HEK293 (cell line): ENCODE results near the gene BRD3.

ENCODE experiments used
- CTCF ChIA-PET: fragments of 350-600 bp; formaldehyde crosslinking; extraction: SDS; loops from one replicate; lab custom pipeline; 2021; ENCODE audit warnings: antibody characterized with exemption; lab: Yijun Ruan, JAX
- POLR2A ChIA-PET: fragments of 300-600 bp; formaldehyde crosslinking; extraction: SDS; loops from one replicate; lab custom pipeline; 2020; ENCODE audit warnings: antibody characterized with exemption, inconsistent platforms; lab: Yijun Ruan, JAX
- H3K27ac ChIP-seq: fragments of 200-500 bp; sonication (Bioruptor generic); 2 replicates; pipeline ENCODE4 v1.5.1; 2014; ENCODE audit warnings: low read depth, low read length, control low read depth, inconsistent platforms; ENCODE audit errors: extremely low read depth
- H3K36me3 ChIP-seq, 2 experiments: fragments of 200-500 bp in 1 of 2; sonication (Bioruptor generic) in 1 of 2; 1 replicate in 1 of 2; 2 replicates in 1 of 2; pipeline ENCODE4 v1.5.1; 2014 to 2017; ENCODE audit warnings: inconsistent platforms in 2 of 2, low read length in 2 of 2; ENCODE audit not compliant: control insufficient read depth in 2 of 2, insufficient read depth in 1 of 2
- H3K4me1 ChIP-seq: fragments of 200-500 bp; sonication (Bioruptor generic); 2 replicates; pipeline ENCODE4 v1.5.1; 2014; ENCODE audit warnings: mild to moderate bottlenecking, low read length, inconsistent platforms; ENCODE audit not compliant: control insufficient read depth, insufficient read depth
- H3K4me3 ChIP-seq: 2 replicates; pipeline ENCODE4 v1.5.1; 2011; ENCODE audit warnings: low read depth, mild to moderate bottlenecking, control low read depth, low read length, moderate library complexity
- H3K9me3 ChIP-seq: fragments of 200-500 bp; sonication (Bioruptor generic); 2 replicates; pipeline ENCODE4 v1.5.1; 2014; ENCODE audit warnings: low read depth, low read length, inconsistent platforms; ENCODE audit not compliant: control insufficient read depth, insufficient read depth
- GLI4 ChIP-seq: fragments of 450-650 bp; formaldehyde crosslinking; IDR thresholded peaks from 2 replicates; pipeline ENCODE4 v1.5.1; 2016; ENCODE audit warnings: missing biosample characterization, missing genetic modification characterization
- RBAK ChIP-seq: fragments of 450-650 bp; formaldehyde crosslinking; IDR thresholded peaks from 2 replicates; pipeline ENCODE4 v1.5.1; 2016; ENCODE audit warnings: missing biosample characterization, missing genetic modification characterization
- SCRT1 ChIP-seq: fragments of 450-650 bp; formaldehyde crosslinking; IDR thresholded peaks from 2 replicates; pipeline ENCODE4 v1.5.1; 2016; ENCODE audit warnings: missing biosample characterization, missing genetic modification characterization, borderline replicate concordance
- SP3 ChIP-seq: fragments of 450-650 bp; formaldehyde crosslinking; IDR thresholded peaks from 2 replicates; pipeline ENCODE4 v1.5.1; 2016; ENCODE audit warnings: missing biosample characterization, missing genetic modification characterization
- SP7 ChIP-seq: fragments of 450-650 bp; formaldehyde crosslinking; IDR thresholded peaks from 2 replicates; pipeline ENCODE4 v1.5.1; 2016; ENCODE audit warnings: missing biosample characterization, missing genetic modification characterization
- TRIM28 ChIP-seq: IDR thresholded peaks from 2 replicates; pipeline ENCODE4 v1.6.1; 2011; ENCODE audit warnings: low read length, control low read depth, borderline replicate concordance
- ZEB2 ChIP-seq: fragments of 450-650 bp; formaldehyde crosslinking; IDR thresholded peaks from 2 replicates; pipeline ENCODE4 v1.5.1; 2016; ENCODE audit warnings: missing biosample characterization, missing genetic modification characterization
- ZNF114 ChIP-seq: fragments of 450-650 bp; formaldehyde crosslinking; IDR thresholded peaks from 2 replicates; pipeline ENCODE4 v1.5.0; 2017; ENCODE audit warnings: missing biosample characterization, missing genetic modification characterization
- ZNF121 ChIP-seq: fragments of 450-650 bp; formaldehyde crosslinking; IDR thresholded peaks from 2 replicates; pipeline ENCODE4 v1.5.1; 2016; ENCODE audit warnings: missing biosample characterization, missing genetic modification characterization
- ZNF133 ChIP-seq: fragments of 450-650 bp; formaldehyde crosslinking; IDR thresholded peaks from 2 replicates; pipeline ENCODE4 v1.5.1; 2016; ENCODE audit warnings: missing biosample characterization, missing genetic modification characterization
- ZNF138 ChIP-seq: fragments of 450-650 bp; formaldehyde crosslinking; IDR thresholded peaks from 2 replicates; pipeline ENCODE4 v1.5.1; 2016; ENCODE audit warnings: missing biosample characterization, missing genetic modification characterization, borderline replicate concordance
- ZNF19 ChIP-seq: fragments of 450-650 bp; formaldehyde crosslinking; IDR thresholded peaks from 2 replicates; pipeline ENCODE4; 2016; ENCODE audit warnings: missing biosample characterization, missing genetic modification characterization, low read depth
- ZNF23 ChIP-seq: fragments of 450-650 bp; formaldehyde crosslinking; IDR thresholded peaks from 2 replicates; pipeline ENCODE4 v1.5.1; 2016; ENCODE audit warnings: missing biosample characterization, missing genetic modification characterization, borderline replicate concordance
- ZNF239 ChIP-seq: fragments of 450-650 bp; formaldehyde crosslinking; IDR thresholded peaks from 2 replicates; pipeline ENCODE4 v1.5.1; 2016; ENCODE audit warnings: missing biosample characterization, missing genetic modification characterization
- ZNF391 ChIP-seq: fragments of 450-650 bp; formaldehyde crosslinking; IDR thresholded peaks from 2 replicates; pipeline ENCODE4 v1.5.1; 2016; ENCODE audit warnings: low read depth, missing biosample characterization, missing genetic modification characterization, borderline replicate concordance
- ZNF555 ChIP-seq: fragments of 450-650 bp; formaldehyde crosslinking; conservative IDR thresholded peaks from 2 replicates; pipeline ENCODE4 v1.5.1; 2017; ENCODE audit warnings: missing biosample characterization, mild to moderate bottlenecking, missing genetic modification characterization, inconsistent platforms
- ZNF658 ChIP-seq: fragments of 450-650 bp; formaldehyde crosslinking; IDR thresholded peaks from 2 replicates; pipeline ENCODE4; 2016; ENCODE audit warnings: missing biosample characterization, missing genetic modification characterization
- ZNF664 ChIP-seq: fragments of 450-650 bp; formaldehyde crosslinking; IDR thresholded peaks from 2 replicates; pipeline ENCODE4 v1.5.1; 2016; ENCODE audit warnings: missing biosample characterization, missing genetic modification characterization
- ZSCAN23 ChIP-seq: fragments of 450-650 bp; formaldehyde crosslinking; IDR thresholded peaks from 2 replicates; pipeline ENCODE4 v1.5.1; 2016; ENCODE audit warnings: missing biosample characterization, missing genetic modification characterization
- TF ChIP-seq, protein P1 (sequence below): fragments of 450-650 bp; formaldehyde crosslinking; IDR thresholded peaks from 2 replicates; pipeline ENCODE4 v1.5.1; 2017; ENCODE audit warnings: missing biosample characterization, missing genetic modification characterization
- TF ChIP-seq, protein P2 (sequence below): fragments of 450-650 bp; formaldehyde crosslinking; IDR thresholded peaks from 2 replicates; pipeline ENCODE4 v1.5.1; 2016; ENCODE audit warnings: missing biosample characterization, missing genetic modification characterization, borderline replicate concordance
- TF ChIP-seq, protein P3 (sequence below): fragments of 450-650 bp; formaldehyde crosslinking; IDR thresholded peaks from 2 replicates; pipeline ENCODE4 v1.5.1; 2016; ENCODE audit warnings: missing biosample characterization, missing genetic modification characterization
- TF ChIP-seq, protein P4 (sequence below): fragments of 450-650 bp; formaldehyde crosslinking; IDR thresholded peaks from 2 replicates; pipeline ENCODE4 v1.5.1; 2016; ENCODE audit warnings: missing biosample characterization, missing genetic modification characterization
- TF ChIP-seq, protein P5 (sequence below): fragments of 450-650 bp; IDR thresholded peaks from 2 replicates; pipeline ENCODE4 v1.5.1; 2018; ENCODE audit warnings: missing biosample characterization, mild to moderate bottlenecking, missing genetic modification characterization

The BRD3 gene

DNA sequence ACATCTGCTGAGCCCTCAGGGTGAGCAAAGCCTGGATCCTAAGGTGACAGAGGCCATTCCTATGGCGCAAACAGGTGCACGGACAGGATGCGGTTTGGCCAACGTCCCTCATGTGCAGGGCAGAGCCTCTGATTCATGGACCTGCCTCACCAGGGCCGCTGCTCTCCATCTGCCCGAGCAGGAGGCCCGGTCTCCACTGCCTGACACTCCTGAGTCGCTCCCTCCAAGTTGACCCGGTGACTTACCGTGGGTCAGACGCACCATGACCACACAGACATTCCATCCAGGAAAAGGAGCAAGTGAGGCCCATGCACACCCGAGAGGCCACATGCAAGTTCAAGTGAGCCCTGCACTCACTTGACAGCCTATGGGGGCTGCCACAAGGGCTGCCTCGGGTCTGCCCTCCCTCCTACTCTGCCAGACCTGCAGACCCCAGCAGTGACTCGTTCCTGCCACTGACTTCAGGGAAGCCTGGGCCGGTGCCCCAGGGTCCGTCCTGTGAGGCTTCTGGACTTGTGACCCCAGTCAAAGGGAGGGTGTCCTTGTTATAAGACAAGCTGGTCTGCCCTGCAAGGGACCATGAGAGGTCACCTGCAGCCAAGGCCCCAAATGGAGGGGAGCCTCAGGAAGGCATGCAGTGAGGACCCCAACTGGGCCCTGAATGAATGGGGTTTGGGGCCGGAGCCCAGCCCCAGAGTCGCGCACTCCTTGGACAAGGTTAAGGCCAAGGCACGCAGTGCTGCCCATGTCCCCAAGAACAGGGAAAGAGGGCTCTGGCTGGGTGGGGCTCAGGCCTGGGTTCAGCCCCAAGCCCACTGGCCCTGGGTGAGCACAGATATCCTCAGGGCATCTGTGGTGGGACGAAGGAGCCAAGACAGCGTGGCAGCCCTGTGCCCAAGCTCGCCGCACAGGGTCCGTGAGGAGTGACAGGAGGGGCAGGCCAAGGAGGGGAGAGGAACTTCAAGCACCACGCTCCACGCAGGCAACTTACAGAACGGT lies 32.5 kb downstream of the BRD3 start:
- TF ChIP-seq ZNF664 (tag by site-specific recombination) (no peak), SP7 (tag by site-specific recombination) (no peak), SCRT1 (no peak), GLI4 (tag by site-specific recombination) (no peak), ZNF555 (no peak), ZNF658 (tag by site-specific recombination) (no peak), ZNF239 (no peak), TRIM28 (no peak), ZEB2 (no peak), ZNF114 (tag by site-specific recombination) (no peak)
- TF ChIP-seq, protein P1, sequence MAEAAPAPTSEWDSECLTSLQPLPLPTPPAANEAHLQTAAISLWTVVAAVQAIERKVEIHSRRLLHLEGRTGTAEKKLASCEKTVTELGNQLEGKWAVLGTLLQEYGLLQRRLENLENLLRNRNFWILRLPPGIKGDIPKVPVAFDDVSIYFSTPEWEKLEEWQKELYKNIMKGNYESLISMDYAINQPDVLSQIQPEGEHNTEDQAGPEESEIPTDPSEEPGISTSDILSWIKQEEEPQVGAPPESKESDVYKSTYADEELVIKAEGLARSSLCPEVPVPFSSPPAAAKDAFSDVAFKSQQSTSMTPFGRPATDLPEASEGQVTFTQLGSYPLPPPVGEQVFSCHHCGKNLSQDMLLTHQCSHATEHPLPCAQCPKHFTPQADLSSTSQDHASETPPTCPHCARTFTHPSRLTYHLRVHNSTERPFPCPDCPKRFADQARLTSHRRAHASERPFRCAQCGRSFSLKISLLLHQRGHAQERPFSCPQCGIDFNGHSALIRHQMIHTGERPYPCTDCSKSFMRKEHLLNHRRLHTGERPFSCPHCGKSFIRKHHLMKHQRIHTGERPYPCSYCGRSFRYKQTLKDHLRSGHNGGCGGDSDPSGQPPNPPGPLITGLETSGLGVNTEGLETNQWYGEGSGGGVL: no peak
- TF ChIP-seq, protein P2, sequence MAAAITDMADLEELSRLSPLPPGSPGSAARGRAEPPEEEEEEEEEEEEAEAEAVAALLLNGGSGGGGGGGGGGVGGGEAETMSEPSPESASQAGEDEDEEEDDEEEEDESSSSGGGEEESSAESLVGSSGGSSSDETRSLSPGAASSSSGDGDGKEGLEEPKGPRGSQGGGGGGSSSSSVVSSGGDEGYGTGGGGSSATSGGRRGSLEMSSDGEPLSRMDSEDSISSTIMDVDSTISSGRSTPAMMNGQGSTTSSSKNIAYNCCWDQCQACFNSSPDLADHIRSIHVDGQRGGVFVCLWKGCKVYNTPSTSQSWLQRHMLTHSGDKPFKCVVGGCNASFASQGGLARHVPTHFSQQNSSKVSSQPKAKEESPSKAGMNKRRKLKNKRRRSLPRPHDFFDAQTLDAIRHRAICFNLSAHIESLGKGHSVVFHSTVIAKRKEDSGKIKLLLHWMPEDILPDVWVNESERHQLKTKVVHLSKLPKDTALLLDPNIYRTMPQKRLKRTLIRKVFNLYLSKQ (tag by site-specific recombination): no peak
- ChIA-PET CTCF (no interaction called here), POLR2A (interaction anchor here (1.1 to 1.6 kb wide), 2 partner anchors 10 kb away, joined by 3 to 14 read pairs; partner anchors contain the start of gene BRD3OS)
- Histone ChIP-seq H3K4me3 (no peak overlapping the region), H3K9me3 (no peaks in the 10 kb centered on the region), H3K27ac (no peak overlapping the region), H3K4me1 (no peaks in the 10 kb centered on the region), H3K36me3 (peaks cover 31 to 88% of the 10 kb centered on the region in 2 experiments)

DNA sequence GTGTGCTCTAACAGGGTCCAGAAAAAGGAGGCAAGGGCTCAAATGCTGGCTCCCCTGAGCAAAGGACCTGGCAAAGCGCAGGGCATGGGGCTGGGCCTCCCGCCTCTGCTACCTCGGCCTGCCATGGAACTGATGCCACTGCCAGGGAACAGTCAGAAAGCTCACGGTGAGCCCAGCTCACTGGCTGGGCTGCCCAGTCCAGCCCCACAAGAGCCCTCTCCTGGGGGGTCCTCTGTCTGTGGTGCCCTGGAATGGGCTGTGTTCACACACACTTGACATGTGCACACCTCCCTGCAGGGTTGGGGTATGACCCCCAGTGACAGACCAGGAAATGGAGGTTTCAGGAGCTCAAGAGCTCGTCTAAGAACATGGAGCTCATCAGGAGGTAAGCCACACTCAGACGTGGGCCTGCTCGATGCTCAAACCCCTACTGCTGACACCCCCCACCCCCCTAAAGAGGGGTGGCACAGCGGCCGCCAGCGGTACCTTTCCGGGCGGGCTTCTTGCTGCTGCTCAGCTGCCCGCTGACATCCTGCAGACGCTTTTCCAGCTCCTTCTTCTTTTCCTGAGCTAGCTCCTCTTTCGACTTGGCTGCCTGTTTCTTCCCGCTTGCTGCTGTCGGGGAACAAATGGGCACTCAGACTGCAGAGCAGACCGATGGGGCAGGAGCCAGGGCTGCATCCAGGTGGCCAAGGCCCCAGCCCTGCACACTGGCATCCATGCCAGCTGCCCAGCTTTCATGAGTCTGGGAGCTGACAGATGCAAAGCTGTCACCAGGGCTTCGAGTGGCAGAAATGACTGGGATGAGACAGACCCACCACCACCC lies 33.4 kb downstream of the BRD3 start:
- Histone ChIP-seq H3K4me3 (no peak overlapping the region), H3K27ac (no peak overlapping the region), H3K4me1 (no peaks in the 10 kb centered on the region), H3K36me3 (peaks cover 25 to 86% of the 10 kb centered on the region in 2 experiments), H3K9me3 (no peaks in the 10 kb centered on the region)
- CTCF ChIA-PET: no interaction called here
- POLR2A ChIA-PET: interaction anchor here (1.6 kb wide), 1 partner anchor 9 kb away, joined by 14 read pairs; the partner anchor contains the start of gene BRD3OS
- no peak for TF ChIP-seq ZNF23
- no peak for TF ChIP-seq RBAK (tag by site-specific recombination)
- no peak for TF ChIP-seq ZNF19 (tag by site-specific recombination)
- TF ChIP-seq, protein P3, sequence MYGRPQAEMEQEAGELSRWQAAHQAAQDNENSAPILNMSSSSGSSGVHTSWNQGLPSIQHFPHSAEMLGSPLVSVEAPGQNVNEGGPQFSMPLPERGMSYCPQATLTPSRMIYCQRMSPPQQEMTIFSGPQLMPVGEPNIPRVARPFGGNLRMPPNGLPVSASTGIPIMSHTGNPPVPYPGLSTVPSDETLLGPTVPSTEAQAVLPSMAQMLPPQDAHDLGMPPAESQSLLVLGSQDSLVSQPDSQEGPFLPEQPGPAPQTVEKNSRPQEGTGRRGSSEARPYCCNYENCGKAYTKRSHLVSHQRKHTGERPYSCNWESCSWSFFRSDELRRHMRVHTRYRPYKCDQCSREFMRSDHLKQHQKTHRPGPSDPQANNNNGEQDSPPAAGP (tag by site-specific recombination): no peak
- no peak for TF ChIP-seq SP3 (tag by site-specific recombination)
- TF ChIP-seq ZNF121: no peak
- TF ChIP-seq, protein P4, sequence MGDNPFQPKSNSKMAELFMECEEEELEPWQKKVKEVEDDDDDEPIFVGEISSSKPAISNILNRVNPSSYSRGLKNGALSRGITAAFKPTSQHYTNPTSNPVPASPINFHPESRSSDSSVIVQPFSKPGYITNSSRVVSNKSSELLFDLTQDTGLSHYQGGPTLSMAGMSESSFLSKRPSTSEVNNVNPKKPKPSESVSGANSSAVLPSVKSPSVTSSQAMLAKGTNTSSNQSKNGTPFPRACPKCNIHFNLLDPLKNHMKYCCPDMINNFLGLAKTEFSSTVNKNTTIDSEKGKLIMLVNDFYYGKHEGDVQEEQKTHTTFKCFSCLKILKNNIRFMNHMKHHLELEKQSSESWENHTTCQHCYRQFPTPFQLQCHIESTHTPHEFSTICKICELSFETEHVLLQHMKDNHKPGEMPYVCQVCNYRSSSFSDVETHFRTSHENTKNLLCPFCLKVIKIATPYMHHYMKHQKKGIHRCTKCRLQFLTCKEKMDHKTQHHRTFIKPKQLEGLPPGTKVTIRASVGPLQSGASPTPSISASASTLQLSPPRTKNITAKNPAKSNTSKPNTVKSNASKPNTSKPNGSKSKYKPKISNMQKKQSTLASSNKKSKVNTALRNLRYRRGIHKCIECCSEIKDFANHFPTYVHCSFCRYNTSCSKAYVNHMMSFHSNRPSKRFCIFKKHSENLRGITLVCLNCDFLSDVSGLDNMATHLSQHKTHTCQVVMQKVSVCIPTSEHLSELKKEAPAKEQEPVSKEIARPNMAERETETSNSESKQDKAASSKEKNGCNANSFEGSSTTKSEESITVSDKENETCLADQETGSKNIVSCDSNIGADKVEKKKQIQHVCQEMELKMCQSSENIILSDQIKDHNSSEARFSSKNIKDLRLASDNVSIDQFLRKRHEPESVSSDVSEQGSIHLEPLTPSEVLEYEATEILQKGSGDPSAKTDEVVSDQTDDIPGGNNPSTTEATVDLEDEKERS (tag by site-specific recombination): no peak
- no peak for TF ChIP-seq ZSCAN23
- TF ChIP-seq, protein P5, sequence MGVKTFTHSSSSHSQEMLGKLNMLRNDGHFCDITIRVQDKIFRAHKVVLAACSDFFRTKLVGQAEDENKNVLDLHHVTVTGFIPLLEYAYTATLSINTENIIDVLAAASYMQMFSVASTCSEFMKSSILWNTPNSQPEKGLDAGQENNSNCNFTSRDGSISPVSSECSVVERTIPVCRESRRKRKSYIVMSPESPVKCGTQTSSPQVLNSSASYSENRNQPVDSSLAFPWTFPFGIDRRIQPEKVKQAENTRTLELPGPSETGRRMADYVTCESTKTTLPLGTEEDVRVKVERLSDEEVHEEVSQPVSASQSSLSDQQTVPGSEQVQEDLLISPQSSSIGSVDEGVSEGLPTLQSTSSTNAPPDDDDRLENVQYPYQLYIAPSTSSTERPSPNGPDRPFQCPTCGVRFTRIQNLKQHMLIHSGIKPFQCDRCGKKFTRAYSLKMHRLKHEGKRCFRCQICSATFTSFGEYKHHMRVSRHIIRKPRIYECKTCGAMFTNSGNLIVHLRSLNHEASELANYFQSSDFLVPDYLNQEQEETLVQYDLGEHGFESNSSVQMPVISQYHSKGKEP: no peak
- TF ChIP-seq ZNF133 (tag by site-specific recombination): no peak
- no peak for TF ChIP-seq ZNF138 (tag by site-specific recombination)
- no peak for TF ChIP-seq ZNF391
